Measurements from ENCODE around the gene REEP1. TPM values are rescaled to one million over a fixed set of nuclear protein-coding genes. Genes with fewer than 3 reads are reported as not detected.

REEP1 gene
- total and polyA plus RNA-seq, 2 donors (not counting 1 experiment from before 2014, with no cell fraction given): not detected

DNA sequence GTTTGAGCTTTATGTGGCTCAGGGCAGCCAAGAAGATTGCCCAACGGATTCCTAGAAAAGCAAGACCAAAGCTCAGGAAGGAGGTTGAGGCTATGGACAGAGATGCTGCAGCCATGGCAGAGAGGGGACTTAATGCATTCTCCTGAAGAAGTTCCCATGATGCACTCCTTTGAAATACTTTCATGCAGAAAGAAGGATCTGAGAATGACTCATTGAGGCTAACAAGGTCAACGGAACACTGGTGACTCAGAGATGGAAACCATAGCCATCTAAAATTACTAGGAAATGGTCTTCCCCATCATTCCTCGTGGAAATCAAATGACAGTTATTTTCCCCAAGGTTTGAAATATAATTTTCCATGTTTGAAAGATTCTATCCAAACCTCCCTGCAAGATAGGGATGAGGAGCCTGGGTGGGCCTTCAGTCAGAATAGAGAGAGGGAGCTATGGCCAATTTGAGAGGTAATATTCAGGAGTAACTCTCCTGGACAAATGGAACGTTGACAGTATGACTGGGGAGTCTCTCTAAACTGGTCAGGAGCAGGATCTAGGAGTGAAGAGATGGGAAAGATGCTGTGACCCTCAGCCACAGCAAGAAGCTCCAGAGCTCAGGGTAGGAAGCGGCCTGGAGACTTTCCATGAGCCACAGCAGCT lies 63.0 kb downstream of the REEP1 start:
- WGBS (ENCODE audit: insufficient coverage): 81% methylated on average over 4 of the region's 5 CpGs
- no peaks in the 10 kb centered on the region for H3K4me1 Mint-ChIP-seq

DNA sequence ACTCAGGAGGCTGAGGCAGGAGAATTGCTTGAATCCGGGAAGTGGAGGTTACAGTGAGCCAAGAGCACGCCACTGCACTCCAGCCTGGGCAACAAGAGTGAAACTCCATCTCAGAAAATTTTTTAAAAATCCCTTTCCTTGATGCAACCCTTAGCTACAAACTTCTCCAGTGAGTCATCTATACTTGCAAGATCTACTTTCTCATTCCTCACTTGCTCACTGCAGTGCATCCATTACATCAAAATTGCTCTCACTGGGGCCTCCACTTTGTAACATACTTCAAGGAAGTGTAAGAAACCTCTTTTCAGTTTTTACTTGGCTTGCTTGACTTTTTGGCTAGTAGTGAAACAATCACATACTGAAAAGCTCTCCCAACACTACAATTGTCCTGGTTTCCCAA lies 65.3 kb downstream of the REEP1 start:
- TF ChIP-seq, protein P1, sequence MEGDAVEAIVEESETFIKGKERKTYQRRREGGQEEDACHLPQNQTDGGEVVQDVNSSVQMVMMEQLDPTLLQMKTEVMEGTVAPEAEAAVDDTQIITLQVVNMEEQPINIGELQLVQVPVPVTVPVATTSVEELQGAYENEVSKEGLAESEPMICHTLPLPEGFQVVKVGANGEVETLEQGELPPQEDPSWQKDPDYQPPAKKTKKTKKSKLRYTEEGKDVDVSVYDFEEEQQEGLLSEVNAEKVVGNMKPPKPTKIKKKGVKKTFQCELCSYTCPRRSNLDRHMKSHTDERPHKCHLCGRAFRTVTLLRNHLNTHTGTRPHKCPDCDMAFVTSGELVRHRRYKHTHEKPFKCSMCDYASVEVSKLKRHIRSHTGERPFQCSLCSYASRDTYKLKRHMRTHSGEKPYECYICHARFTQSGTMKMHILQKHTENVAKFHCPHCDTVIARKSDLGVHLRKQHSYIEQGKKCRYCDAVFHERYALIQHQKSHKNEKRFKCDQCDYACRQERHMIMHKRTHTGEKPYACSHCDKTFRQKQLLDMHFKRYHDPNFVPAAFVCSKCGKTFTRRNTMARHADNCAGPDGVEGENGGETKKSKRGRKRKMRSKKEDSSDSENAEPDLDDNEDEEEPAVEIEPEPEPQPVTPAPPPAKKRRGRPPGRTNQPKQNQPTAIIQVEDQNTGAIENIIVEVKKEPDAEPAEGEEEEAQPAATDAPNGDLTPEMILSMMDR (IDR thresholded peaks at IDR 0.05): no peak
- TF ChIP-seq EZH2 (IDR thresholded peaks at IDR 0.05; ENCODE audit: borderline replicate concordance, insufficient read depth, low read depth, low read length, poor library complexity, severe bottlenecking): no peak
- Histone ChIP-seq H3K9me3 (ENCODE audit: control extremely low read depth in 1 of 3, control insufficient read depth in 2 of 3, insufficient read depth in 1 of 3, low read length in 2 of 3) (peaks cover 7 to 22% (median 20%) of the 10 kb centered on the region in 3 donors), H3K79me2 (ENCODE audit: control insufficient read depth, insufficient read depth, low read length) (no peaks in the 10 kb centered on the region), H4K20me1 (ENCODE audit: control insufficient read depth, insufficient read depth, low read length, poor library complexity, severe bottlenecking) (no peaks in the 10 kb centered on the region), H3K4me2 (replicated peaks; ENCODE audit: low read depth, low read length, poor library complexity, severe bottlenecking) (no peak overlapping the region), H3K4me1 (ENCODE audit: control insufficient read depth in 2 of 2, insufficient read depth in 2 of 2, low read length in 2 of 2) (no peaks in the 10 kb centered on the region), H3K27ac (ENCODE audit: low read length in 2 of 2) (no peak overlapping the region), H2AFZ (ENCODE audit: insufficient read depth, low read depth, low read length, poor library complexity, severe bottlenecking) (no peak overlapping the region), H3K36me3 (replicated peaks in 1 of 2; ENCODE audit: control extremely low read depth in 1 of 2, control insufficient read depth in 1 of 2, extremely low read depth in 1 of 2, insufficient read depth in 2 of 2, low read length in 1 of 2) (no peaks in the 10 kb centered on the region), H3K9ac (ENCODE audit: low read length) (no peak overlapping the region), H3K4me3 (ENCODE audit: control extremely low read depth in 1 of 5, extremely low read depth in 1 of 5, insufficient read depth in 1 of 5, low read depth in 2 of 5, low read length in 4 of 5) (no peak overlapping the region), H3K27me3 (replicated peaks in 1 of 4; ENCODE audit: control extremely low read depth in 1 of 4, control insufficient read depth in 3 of 4, insufficient read depth in 4 of 4, low read length in 3 of 4) (peaks cover 0 to 4% (median 0%) of the 10 kb centered on the region in 4 experiments)
- no peak overlapping the region for H3K27ac Mint-ChIP-seq
- ChIA-PET POLR2A (no interaction called here), CTCF (no interaction called here)
- WGBS (ENCODE audit: insufficient coverage): 80% methylated on average over 2 of the region's 2 CpGs
- no peaks in the 10 kb centered on the region for H3K4me1 Mint-ChIP-seq
- H3K4me3 Mint-ChIP-seq: no peak overlapping the region
- peaks cover 9% of the 10 kb centered on the region for H3K9me3 Mint-ChIP-seq (ENCODE audit: insufficient read depth)
- intact Hi-C loops (cut with micrococcal nuclease): no loop called here
- no peak for DNase-seq
- no peak for ATAC-seq (ENCODE audit: low read depth)
- H3K27me3 Mint-ChIP-seq: peaks cover 9% of the 10 kb centered on the region

More for the DNA sequence above, 63.0 kb downstream of the REEP1 start:
- no peak overlapping the region for H3K27ac ChIP-seq (ENCODE audit: low read length in 2 of 2)
- no peak overlapping the region for H3K9ac ChIP-seq (ENCODE audit: low read length)
- Mint-ChIP-seq H3K27ac (no peak overlapping the region), H3K27me3 (peaks cover 14% of the 10 kb centered on the region), H3K9me3 (ENCODE audit: insufficient read depth) (peaks cover 7% of the 10 kb centered on the region), H3K4me3 (no peak overlapping the region)
- POLR2A ChIA-PET: no interaction called here
- CTCF ChIA-PET: interaction anchor here (1.4 kb wide), 1 partner anchor 53 kb away, joined by 3 read pairs; no protein-coding TSS in a partner anchor
- intact Hi-C loops (cut with micrococcal nuclease): no loop called here
- H3K27me3 ChIP-seq (replicated peaks in 1 of 4; ENCODE audit: control extremely low read depth in 1 of 4, control insufficient read depth in 3 of 4, insufficient read depth in 4 of 4, low read length in 3 of 4): peaks cover 0 to 7% (median 2%) of the 10 kb centered on the region in 4 experiments
- H3K4me2 ChIP-seq (replicated peaks; ENCODE audit: low read depth, low read length, poor library complexity, severe bottlenecking): no peak overlapping the region
- no peaks in the 10 kb centered on the region for H4K20me1 ChIP-seq (ENCODE audit: control insufficient read depth, insufficient read depth, low read length, poor library complexity, severe bottlenecking)
- H3K9me3 ChIP-seq (ENCODE audit: control extremely low read depth in 1 of 3, control insufficient read depth in 2 of 3, insufficient read depth in 1 of 3, low read length in 2 of 3): peaks cover 7 to 22% (median 20%) of the 10 kb centered on the region in 3 donors
- H3K4me1 ChIP-seq (ENCODE audit: control insufficient read depth in 2 of 2, insufficient read depth in 2 of 2, low read length in 2 of 2): no peaks in the 10 kb centered on the region
- ATAC-seq (ENCODE audit: low read depth): no peak
- DNase-seq: no peak
- no peak overlapping the region for H2AFZ ChIP-seq (ENCODE audit: insufficient read depth, low read depth, low read length, poor library complexity, severe bottlenecking)
- TF ChIP-seq, protein P1 (IDR thresholded peaks at IDR 0.05): no peak
- no peak for TF ChIP-seq EZH2 (IDR thresholded peaks at IDR 0.05; ENCODE audit: borderline replicate concordance, insufficient read depth, low read depth, low read length, poor library complexity, severe bottlenecking)
- H3K4me3 ChIP-seq (ENCODE audit: control extremely low read depth in 1 of 5, extremely low read depth in 1 of 5, insufficient read depth in 1 of 5, low read depth in 2 of 5, low read length in 4 of 5): no peak overlapping the region
- H3K79me2 ChIP-seq (ENCODE audit: control insufficient read depth, insufficient read depth, low read length): no peaks in the 10 kb centered on the region
- no peaks in the 10 kb centered on the region for H3K36me3 ChIP-seq (replicated peaks in 1 of 2; ENCODE audit: control extremely low read depth in 1 of 2, control insufficient read depth in 1 of 2, extremely low read depth in 1 of 2, insufficient read depth in 2 of 2, low read length in 1 of 2)

All from B cell (primary cell).